Sigmoid colon (tissue), 3 donors: ENCODE measurements around the gene ZMYND15.

ENCODE experiments used
- CTCF ChIP-seq, 4 experiments: fragments of 450-650 bp in 3 of 4; fragments of 200-600 bp in 1 of 4; IDR thresholded peaks; one replicate each; pipeline ENCODE4 v1.5.1; 2016 to 2019; ENCODE audit warnings: antibody characterized with exemption in 4 of 4, mild to moderate bottlenecking in 3 of 4, moderate library complexity in 2 of 4
- POLR2A ChIP-seq, 2 donors: fragments of 450-650 bp; IDR thresholded peaks; one replicate each; pipeline ENCODE4 v1.6.1; 2016; ENCODE audit warnings: antibody characterized with exemption in 2 of 2, mild to moderate bottlenecking in 2 of 2, moderate library complexity in 2 of 2

DNA sequence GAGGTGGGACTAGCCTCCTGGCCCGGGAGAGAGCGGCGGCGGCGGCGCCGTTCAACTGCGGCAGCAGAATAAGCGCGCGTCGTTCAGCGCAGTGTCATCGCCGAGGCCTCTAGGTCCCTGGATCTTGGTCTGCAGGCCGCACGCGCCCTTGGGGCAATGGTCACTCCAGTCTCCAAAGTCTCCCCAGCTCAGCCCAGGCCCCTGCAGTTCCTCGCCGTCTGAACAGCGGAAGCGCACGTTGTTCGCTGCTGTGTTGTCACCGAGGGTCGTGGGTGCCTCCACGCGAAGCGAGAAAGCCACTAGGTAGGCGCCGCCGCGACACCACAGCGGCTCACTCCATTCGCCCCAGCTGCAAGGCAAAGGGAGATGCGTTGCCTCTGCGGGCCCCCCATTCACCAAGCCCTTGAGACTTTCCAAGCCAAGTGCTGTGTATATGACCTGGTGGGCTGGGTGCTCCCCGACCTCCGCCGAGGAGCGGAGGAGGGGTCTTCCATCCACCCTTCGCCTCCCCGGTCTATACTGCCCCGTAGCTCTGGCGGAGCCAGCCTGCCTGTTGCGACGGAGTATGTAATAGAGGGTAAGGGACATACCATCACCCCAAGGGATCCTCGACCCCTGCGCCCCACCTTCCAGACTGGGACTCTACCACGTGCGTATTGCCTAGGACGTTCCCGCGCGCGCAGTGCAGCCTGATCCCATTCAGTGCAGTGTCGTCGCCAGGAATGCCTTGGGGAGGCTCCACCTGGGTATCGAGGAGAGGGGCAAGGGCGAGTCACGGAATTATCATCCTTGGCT lies 45.9 kb downstream of the ZMYND15 start:
- TF ChIP-seq CTCF (IDR thresholded peaks at IDR 0.05) (no peak), POLR2A (IDR thresholded peaks at IDR 0.05) (no peak)
